Femur (tissue), 1 donor: Measurements from ENCODE around the gene FGFR1OP2.
A peak's percentile ranks its signal among the peaks of the same experiment; 100 is the strongest.
"Not testable (repeated sequence)": the region's sequence is repeated elsewhere in the genome, so short reads cannot be mapped to it uniquely, and the experiment has no call there.

ENCODE experiments used
- DNase-seq: peaks from one replicate; pipeline ENCODE4 v3.0.0-alpha.2; 2017

FGFR1OP2 gene

DNA sequence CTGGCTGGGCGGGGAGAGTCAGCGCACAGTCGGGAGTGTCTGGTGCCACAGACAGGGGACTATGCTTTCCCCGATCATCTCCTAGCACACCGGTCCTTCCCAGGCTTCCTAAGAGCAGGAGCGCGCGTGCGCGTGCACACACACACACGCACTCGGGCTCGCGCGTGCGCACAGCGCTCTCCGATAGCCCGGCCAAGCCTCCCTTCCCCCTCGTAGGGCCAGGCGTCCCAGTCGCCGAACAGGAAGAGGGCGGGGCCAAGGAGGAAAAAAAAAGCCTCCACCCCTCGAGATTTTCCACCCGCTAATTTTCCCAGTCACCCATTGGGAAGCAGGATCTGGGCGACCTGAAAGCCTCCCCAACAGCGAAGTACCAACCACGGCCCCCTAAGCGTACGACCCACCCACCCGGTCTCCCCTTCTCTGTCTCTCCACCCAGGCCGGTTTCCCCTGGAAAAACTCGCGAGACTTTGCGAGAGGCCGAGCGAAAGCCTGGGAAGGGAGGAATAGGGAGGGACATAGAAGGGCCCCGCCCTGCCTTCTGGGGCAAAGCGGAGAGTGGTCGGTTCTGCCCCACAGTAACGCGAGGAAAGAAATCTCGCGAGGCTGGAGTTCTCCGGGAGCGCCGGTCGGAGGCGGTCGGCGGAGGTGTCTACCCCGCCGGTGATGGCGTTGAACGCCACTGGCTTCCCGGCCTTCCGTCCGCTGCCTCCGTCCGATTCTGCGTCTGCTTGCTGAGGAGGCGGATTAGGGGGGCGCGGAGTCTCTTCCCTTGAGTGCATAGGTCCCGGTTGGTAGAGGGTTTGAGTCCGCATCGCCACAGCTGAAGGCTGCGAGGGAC lies at the start of gene FGFR1OP2, which contains the start of gene INTS13:
Gene FGFR1OP2 (plus strand): TSS at position 608 of the 838 bp plus-strand sequence. CDS start 15,689 bp downstream, outside the sequence.
Gene INTS13 (minus strand): TSS at position 119 of the 838 bp plus-strand sequence. CDS start 1,178 bp downstream, outside the sequence.
- peak; percentile 99 for DNase-seq

DNA sequence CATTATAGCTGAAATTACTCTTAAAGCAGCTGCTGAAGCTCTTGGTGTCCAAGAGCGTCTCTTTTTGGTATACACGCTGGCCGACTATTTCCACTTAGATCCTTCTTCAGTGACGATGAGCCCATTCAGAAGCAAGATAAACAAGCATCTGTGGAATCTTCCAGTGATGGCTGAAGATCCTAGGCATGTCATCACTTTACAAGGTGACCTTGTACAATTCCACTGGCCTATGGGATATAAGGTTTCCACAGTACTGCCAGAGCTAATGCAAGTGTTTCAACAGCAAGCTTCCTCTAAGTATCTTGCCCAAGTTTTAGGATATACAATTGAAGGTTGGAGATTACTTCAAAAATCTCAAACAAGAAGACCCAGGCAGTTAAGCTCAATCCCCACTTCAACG lies 47.5 kb upstream of the FGFR1OP2 start:
- DNase-seq = no peak

GRCh38 chr12:26891704-26892103 lies 46.6 kb upstream of the FGFR1OP2 start:
- DNase-seq = no peak

- DNase-seq = no peak
These were observed 42.6 kb upstream of the FGFR1OP2 start for GRCh38 chr12:26895672-26896071.

DNA sequence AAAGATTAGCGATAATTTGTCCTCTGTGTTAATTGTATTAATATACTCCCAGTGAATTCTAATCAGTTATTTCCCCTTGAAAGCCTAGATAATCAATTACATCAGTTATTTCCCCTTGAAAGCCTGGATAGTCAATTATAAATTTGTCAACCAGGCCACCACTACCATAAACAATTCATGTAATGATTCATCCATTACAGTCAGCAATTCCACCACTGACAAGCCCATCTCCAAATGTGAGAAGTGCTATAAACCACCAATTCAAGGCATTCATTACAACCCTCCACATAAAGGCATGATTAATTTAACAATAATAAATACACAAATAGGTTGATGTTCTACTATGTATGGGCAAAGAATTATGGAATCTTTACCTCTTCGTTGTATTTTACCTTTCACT lies 41.4 kb upstream of the FGFR1OP2 start:
- DNase-seq = no peak

DNA sequence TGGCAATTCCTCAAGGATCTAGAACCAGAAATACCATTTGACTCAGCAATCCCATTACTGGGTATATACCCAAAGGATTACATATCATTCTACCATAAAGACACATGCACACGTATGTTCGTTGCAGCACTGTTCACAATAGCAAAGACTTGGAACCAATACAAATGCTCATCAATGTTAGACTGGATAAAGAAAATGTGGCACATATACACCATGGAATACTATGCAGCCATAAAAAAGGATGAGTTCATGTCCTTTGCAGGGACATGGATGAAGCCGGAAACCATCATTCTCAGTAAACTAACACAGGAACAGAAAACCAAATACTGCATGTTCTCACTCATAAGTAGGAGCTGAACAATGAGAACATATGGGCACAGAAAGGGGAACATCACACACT lies 34.9 kb upstream of the FGFR1OP2 start:
- not testable (repeated sequence) for DNase-seq

- no peak for DNase-seq
These were observed 32.2 kb upstream of the FGFR1OP2 start for GRCh38 chr12:26906024-26906423.

DNA sequence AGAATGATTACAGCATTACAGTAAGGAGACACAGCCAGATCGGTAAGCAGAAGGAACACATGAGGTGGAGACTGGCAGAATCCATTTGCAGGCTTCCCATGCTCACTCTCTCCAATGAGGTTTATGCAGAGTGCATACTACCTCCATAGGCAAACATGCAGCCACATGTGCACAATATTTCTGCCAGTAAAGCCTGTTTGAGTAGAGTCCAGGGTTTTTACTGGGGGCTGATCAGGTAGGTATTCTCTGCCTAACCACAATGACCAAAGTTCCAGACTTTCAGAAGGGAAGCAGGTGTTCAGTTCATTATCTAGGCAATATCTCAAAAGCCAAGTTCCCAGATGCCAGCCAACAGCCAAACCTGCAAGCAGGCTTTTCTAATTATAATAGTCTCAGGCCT lies 31.6 kb upstream of the FGFR1OP2 start:
- no peak for DNase-seq

DNA sequence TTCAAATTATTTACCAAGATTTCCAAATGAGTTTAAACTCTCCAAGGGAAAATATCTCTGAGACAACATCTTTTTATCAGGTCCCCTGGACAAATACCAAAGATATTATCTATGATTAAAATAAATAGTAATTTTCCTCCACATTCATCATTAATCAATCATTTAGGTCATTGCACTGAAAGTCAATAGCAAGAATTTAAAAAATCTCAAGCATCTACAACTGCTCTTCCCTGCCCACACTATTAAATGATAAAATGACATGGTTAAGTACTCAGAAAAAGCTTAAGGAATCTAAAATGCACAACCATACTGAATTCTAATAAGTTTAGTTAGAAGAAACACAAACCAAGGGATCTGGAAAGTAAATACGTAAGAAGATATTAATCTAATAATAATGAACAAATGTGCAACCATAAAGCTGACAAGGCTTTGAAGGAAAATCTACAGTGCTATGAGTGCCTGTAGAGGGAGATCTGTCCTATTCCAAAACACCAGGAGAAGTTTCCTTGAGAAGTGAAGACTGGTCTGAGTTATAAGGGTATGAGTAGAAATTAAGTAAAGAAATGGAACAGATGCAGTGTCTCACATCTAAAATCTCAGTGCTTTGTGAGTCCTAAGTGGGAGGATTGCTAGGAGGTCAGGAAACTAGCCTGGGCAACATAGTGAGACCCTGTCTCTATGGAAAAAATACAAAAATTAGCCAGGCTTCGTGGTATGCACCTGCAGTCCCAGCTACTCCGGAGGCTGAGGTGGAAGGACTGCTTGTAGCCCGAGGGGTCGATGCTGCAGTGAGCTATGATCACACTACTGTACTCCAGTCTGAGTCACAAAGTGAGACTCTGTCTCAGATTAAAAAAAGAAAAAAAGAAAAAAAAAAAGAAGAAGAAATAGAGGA lies 19.7 kb upstream of the FGFR1OP2 start:
- no peak for DNase-seq

DNA sequence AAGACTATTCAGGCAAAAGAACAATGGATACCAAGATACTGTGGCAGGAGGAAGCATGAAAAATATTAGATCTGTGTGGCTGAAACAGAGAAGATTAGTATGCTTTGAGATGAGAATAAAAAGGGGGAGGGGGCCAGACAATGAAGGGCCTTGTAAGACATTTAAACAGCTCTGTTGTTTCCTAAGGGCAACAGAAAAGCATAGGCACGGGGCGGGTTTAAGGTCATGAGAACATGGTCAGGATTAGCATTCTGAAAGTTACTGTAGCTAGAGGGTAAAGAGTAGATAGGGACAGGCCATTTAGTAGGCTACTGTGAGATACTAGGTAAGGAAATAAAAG lies 19.1 kb upstream of the FGFR1OP2 start:
- no peak for DNase-seq

DNA sequence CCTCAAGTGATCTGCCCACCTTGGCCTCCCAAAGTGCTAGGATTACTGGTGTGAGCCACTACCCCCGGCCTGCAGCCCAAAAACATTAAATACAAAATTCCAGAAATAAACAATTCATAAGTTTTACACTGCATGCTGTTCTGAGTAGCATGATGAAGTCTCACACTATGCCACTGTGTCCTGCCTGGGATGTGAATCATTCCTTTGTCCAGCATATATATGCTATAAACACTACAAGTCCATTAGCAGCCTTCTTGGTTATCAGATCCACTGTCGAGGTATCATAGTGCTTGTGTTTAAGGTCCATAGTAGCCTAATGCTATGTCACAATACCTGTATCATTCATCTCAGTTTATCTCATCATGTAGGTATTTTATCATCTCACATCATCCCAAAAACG lies 16.4 kb upstream of the FGFR1OP2 start:
- no peak for DNase-seq

DNA sequence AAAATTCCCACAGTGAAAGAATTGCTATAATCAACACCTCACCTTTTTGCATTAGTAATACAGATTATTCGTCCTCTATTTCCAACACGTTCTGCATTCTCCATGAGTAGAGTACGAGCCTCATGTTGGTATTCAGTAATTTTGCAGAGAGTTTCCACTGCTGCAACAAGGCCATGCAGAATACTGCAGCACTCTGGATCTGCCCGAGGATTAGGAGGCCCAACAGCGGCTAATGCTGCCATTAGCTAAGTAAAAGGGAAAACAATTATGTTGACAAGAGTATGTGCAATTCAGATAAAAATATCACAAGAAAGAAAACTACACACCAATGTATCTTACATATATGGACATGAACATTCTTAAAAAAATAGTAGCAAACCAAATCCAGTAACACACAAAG lies 9.6 kb upstream of the FGFR1OP2 start:
- no peak for DNase-seq

DNA sequence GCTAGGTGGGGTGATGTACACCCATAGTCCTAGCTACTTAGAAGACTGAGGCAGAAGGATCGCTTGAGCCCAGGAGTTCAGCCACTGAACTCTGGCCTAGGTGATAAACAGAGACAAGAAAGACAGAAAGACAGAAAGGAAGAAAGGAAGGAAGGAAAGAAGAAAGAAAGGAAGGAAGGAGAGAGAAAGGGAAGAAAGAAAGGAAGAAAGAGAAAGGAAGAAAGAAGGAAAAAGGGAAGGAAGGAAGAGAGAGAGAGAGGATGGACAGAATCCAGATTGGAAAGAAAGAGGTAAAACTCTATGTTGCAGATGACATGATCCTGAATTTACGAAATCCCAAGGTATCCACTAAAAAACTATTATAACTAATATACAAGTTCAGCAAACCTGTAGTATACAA lies 8.7 kb upstream of the FGFR1OP2 start:
- no peak for DNase-seq

DNA sequence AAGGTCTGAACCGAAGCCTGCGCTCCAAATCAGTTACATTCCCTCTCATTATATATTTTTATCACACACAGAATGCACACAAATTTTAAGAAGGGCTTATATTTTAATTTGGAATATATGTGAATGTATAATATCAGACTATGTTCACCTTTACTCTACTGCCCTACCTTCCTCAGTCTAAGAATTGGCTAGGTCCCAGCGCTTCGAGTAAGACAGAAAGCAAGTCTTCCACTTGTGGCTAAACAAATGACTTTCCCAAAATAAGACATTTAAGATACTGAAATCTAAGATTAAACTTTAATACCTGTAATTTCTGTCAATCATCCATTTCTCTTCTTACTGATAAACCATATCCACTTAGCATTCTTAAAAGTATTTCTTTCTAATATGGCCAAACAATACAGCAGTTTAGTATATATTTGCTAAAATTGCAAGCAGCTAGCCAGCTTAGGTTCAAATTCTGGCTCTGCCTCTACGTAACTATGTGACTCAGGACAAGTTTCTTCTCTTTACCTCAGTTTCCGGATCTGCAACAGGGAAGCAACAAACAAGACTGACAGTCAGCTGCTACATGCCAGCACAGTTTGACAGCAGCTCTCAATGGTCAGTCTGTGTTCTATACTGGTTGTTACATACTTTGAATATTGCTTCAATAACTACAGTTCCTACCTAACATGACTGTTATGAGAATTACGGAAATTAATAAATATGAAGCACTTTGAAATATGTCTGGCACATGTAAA lies 2.5 kb upstream of the FGFR1OP2 start:
- DNase-seq = no peak

- DNase-seq = no peak
These were observed 1.5 kb upstream of the FGFR1OP2 start for GRCh38 chr12:26936559-26937442.

- no peak for DNase-seq
These were observed 817 bp upstream of the FGFR1OP2 start for GRCh38 chr12:26937443-26937862.

DNA sequence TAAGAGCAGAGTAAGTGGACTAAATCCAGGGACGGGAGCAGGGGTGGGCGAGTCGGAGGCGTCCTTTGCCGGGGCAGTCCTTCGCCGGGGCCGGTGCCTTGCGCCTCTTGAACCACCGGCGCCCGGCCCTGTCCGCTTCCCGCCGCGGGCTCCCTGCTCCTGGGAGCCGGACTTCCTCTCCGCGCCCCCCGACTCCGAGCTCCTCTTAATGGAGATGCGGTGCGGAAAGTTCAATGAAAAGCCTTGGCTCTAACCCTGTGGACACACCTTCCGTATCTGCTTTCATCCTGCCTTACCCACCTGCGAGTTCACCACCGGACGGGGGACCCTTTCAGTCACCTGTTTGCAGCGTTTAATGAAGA lies 412 bp downstream of the FGFR1OP2 start:
- DNase-seq = no peak

- DNase-seq = no peak
These were observed 1.0 kb downstream of the FGFR1OP2 start for GRCh38 chr12:26939192-26939832.

GRCh38 chr12:26939953-26940352 lies 1.7 kb downstream of the FGFR1OP2 start:
- no peak for DNase-seq

GRCh38 chr12:26940516-26941214 lies 2.4 kb downstream of the FGFR1OP2 start:
- DNase-seq = no peak

DNA sequence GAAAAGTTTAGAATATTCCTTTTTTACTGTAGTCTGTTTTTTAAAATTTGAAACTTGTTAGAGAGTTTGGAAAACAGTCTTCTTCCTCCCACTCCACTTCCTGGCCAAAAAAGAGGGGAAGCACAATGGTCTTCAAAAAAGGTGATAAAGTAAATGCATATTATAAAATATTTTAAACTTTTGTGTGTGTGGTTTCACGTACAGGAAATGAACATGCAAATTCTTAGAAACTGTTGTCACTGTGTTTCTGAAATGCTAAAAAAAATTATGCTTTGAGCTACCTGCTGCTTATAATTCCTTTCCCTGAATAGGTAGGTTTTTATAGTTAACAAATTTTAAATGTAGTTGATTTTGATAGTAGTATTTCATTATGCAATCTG lies 2.9 kb downstream of the FGFR1OP2 start:
- DNase-seq = no peak
